Subcutaneous adipose tissue (tissue), 4 donors: Measurements from ENCODE around the gene TTC9B. TPM values are rescaled to one million over a fixed set of nuclear protein-coding genes. Genes with fewer than 3 reads are reported as not detected.

Source experiments
- total RNA-seq, 4 donors: library from RNA; depleted of rRNA; stranded (reverse); fragments of >200 nt; gene quantifications; one replicate each; pipeline ENCODE4 v1.1.0, GENCODE V29; 2016
- TF ChIP-seq, protein P1 (sequence below): fragments of 450-650 bp; IDR thresholded peaks from one replicate; pipeline ENCODE4 v1.5.1; 2016; ENCODE audit warnings: low read depth, mild to moderate bottlenecking, control low read depth, antibody characterized with exemption, moderate library complexity

The TTC9B gene
- total RNA-seq, 4 donors from 2014 or later, result not detected

DNA sequence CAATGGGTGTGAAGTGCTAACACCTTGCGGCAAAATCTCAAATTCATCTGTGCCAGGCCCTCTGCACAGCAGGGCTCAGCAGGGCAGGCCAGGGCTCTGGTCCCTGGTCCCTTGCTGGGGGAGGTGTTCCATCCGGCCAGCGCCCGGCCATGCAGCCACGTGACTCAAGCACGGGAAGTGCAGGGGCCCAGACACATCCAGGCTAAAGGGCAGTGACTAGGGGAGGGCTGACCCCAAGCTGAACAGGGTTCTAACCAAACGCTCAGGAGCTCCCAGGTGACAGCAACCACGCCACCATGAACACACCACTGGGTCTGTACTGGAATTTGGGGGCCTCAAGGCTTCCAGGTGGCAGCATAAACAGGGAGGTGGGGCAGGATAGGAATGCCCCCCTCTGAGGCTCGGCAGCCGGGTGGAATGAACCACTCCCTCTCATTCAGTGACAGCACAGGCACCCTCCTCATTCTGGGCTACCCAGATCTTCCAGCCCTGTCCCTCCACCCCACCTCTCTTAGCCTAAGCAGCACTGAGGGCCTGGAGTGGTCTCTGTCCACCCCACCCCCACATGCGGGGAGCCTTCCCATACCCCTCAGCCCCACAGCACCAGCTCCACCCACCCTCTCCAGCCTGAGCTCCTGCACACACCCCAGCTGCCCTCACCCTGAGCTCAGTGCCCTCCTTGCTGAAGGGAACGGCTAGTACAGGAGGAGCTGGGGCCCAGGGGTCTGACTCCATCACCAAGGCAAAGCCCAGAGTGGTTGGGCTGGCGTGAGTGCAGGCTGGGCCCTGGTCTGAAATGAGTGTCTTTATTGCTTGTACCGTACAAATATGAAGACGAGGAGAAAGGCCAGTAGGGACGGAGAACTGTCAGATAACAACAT, 13.6 kb upstream of the TTC9B start:
- TF ChIP-seq, protein P1, sequence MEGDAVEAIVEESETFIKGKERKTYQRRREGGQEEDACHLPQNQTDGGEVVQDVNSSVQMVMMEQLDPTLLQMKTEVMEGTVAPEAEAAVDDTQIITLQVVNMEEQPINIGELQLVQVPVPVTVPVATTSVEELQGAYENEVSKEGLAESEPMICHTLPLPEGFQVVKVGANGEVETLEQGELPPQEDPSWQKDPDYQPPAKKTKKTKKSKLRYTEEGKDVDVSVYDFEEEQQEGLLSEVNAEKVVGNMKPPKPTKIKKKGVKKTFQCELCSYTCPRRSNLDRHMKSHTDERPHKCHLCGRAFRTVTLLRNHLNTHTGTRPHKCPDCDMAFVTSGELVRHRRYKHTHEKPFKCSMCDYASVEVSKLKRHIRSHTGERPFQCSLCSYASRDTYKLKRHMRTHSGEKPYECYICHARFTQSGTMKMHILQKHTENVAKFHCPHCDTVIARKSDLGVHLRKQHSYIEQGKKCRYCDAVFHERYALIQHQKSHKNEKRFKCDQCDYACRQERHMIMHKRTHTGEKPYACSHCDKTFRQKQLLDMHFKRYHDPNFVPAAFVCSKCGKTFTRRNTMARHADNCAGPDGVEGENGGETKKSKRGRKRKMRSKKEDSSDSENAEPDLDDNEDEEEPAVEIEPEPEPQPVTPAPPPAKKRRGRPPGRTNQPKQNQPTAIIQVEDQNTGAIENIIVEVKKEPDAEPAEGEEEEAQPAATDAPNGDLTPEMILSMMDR, result no peak

DNA sequence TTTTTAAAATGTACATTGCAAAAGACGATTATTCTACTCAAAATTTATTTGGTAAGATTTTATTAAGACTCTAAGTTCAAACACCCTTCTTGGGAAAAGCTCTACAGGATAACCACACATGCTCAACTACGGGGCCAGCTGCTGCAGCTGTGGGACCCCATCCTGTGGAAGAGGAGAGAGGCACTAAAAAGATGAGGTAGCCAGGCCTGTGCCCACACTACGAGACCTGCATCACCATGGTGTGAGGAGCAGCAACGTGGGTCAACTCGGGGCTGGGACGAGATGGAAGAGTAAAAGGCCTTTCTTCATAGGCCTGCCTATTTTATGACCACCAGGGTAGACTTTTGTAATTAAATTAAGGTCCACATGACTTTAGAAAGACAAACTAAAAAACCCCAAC, 12.9 kb upstream of the TTC9B start:
- TF ChIP-seq, protein P1, result no peak

DNA sequence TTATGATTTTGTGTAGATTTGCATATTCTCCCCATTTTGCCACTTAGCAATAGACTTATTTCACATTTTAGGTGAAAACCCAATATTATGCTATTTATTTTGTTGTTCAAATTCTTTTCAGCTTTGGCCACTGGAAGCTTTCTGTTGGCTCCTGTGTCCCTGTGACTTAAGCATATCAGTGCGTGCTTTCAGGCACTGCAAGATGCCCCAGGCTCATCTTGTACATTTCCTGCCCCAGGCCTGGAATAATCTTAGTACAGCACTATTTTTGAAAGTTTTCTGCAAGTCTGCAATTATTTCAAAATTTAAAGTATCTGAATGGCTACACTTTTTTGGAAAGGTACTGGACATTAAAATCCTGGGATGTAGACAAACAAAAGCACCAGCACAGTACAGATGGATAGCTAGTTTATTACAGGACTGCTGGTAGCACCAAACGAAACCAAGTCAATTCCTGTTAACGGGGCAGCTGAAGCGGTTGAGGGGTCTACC, 11.8 kb upstream of the TTC9B start:
- TF ChIP-seq, protein P1, result no peak

DNA sequence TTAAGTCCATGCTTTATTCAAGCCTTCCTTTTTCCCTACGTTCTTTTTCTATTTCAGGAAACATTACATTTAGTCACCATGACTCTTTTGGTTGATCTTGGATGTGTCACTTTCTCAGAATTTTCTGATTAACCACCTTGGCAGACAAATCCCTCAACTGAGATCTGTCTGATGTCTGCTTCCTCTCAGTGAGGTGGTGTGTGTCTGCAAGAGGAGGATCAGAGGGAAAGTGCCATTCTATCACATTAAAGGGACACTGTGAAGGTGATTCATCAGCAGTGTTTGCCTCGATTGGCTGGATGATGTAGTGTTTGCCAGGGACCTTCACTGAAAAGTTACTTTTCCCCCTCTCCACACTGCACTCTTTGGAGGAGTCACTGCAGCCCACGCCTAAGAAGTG, 11.3 kb upstream of the TTC9B start:
- TF ChIP-seq, protein P1, result no peak

DNA sequence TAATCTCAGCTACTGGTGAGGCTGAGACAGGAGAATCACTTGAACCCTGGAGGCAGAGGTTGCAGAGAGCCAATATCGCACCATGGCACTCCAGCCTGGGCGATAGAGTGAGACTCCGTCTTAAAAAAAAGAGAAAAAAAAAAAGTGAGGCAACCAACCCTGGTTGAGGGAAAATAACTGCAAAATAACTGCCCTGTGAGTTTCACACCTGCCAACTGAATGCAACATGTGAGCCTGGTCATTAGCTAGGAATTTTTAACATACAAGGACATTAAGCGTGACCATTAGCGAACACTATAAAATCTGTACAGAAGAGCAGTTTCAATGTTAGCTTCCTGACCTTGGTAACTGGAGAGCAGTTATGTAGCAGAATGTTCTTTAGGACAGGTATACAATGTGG, 10.7 kb upstream of the TTC9B start:
- TF ChIP-seq, protein P1, result no peak

DNA sequence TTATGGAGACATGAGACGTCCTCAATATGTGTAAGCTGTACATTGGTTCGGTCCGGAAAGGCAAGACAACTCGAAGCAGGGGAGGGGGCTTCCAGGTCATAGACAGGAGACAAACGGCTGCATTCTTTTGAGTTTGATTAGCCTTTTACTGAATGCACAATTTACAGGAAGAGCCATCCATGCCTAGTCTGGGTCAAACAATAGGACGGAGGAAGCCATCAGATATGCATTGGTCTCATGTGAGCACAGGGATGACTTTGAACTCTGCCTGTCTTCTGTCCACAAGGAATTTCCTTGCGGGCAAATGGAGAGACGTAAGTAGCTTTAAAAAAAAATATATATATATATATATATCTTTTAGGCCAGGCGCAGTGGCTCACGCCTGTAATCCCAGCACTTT, 10.2 kb upstream of the TTC9B start:
- TF ChIP-seq, protein P1, result no peak

DNA sequence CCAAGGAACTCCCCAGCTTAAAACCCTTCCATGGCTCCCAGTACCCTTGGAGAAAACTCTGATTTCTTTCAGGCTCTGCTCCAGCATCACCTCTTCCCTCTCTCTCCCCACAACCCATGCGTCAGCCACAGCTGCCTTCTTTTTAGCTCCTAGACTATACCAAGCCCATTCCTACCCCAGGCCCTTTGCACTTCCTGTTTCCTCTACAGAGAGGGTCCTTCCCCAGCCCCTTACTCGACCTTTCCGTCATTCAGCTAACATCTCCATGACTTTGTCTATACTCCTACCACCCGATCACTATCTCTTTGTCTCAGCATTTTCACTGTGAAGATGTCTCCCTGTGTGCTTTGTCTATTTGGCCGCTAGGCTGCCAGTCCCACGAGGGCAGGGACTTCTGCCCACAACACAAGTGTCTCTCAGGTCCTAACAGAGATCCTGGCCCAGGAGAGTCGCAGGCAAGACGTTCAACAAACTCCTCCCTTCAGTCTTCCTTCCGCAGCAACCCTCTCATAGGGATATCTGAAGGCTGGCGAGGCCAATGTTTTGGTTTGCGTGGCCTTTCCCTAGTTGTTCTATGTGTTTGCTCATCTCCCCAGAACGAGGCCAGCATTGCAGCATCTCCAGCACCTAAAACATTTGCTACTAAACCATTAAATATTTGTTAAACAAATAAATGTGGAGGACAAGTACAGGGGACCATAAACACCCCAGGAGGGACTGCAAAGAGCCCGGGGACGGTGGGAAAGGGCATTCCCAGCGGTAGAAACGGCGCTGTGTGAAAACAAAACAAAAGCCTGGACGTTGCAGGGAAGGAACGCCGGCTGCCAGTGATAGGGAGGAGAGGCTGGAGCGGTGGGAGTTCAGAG, 7.5 kb upstream of the TTC9B start:
- TF ChIP-seq, protein P1, result no peak
